Measurements from ENCODE around the gene ARL14. TPM values are rescaled to one million over a fixed set of nuclear protein-coding genes. Genes with fewer than 3 reads are reported as not detected.
"Not testable (repeated sequence)": the region's sequence is repeated elsewhere in the genome, so short reads cannot be mapped to it uniquely, and the experiment has no call there.

Gene ARL14
- total and polyA plus RNA-seq, 12 donors: not detected

GRCh38 chr3:160703974-160704373, 27.0 kb downstream of the ARL14 start:
- Histone ChIP-seq H3K27me3 (peaks cover 0 to 9% (median 0%) of the 10 kb centered on the region in 7 donors), H3K36me3 (no peaks in the 10 kb centered on the region), H3K27ac (no peak overlapping the region), H3K9me3 (no peaks in the 10 kb centered on the region), H3K4me1 (peaks cover 0 to 2% (median 0%) of the 10 kb centered on the region in 9 donors), H3K4me3 (no peak overlapping the region)
- no peak for ATAC-seq
- no peak for TF ChIP-seq CTCF (IDR thresholded peaks at IDR 0.05)
- DNase-seq: no peak
- intact Hi-C loops (cut with DNase I): loop anchor here in 5 of 10 donors (5.0 to 10.0 kb wide), 2 partner anchors 53 to 721 kb away; partner anchors contain the start of gene PPM1L (in 1 of the 5)
- WGBS, 2 donors: 62 to 75% methylated on average over 2 of the region's 2 CpGs

- no peaks in the 10 kb centered on the region for H3K4me1 ChIP-seq
- H3K36me3 ChIP-seq: no peaks in the 10 kb centered on the region
- H3K27me3 ChIP-seq: peaks cover 0 to 19% (median 0%) of the 10 kb centered on the region in 7 donors
- no peak overlapping the region for H3K4me3 ChIP-seq
- no peak overlapping the region for H3K27ac ChIP-seq
- TF ChIP-seq CTCF (IDR thresholded peaks at IDR 0.05): peak; percentile 31 to 78 (median 67)
- DNase-seq (peak in 1 of 2 donors; percentile 61), ATAC-seq (peak; percentile 64 to 82 (median 79))
- WGBS, 2 donors: 18 to 25% methylated on average over 4 of the region's 4 CpGs
- no peaks in the 10 kb centered on the region for H3K9me3 ChIP-seq
- intact Hi-C loops (cut with DNase I): loop anchor here (1.0 to 10.0 kb wide), 7 partner anchors 50 to 718 kb away; partner anchors contain the start of gene PPM1L (in 1 of the 10)
These were observed 30.3 kb downstream of the ARL14 start for GRCh38 chr3:160707187-160707794.

GRCh38 chr3:160709477-160710182, 32.7 kb downstream of the ARL14 start:
- ATAC-seq (no peak), DNase-seq (no peak)
- Histone ChIP-seq H3K9me3 (no peaks in the 10 kb centered on the region), H3K4me3 (no peak overlapping the region), H3K36me3 (no peaks in the 10 kb centered on the region), H3K4me1 (no peaks in the 10 kb centered on the region), H3K27me3 (peaks cover 0 to 19% (median 0%) of the 10 kb centered on the region in 7 donors), H3K27ac (no peak overlapping the region)
- TF ChIP-seq CTCF (IDR thresholded peaks at IDR 0.05): no peak
- 86 to 89% methylated on average over 3 of the region's 3 CpGs for whole genome bisulfite sequencing, 2 donors
- intact Hi-C loops (cut with DNase I): loop anchor here (5.0 to 10.0 kb wide), 5 partner anchors 48 to 715 kb away; partner anchors contain the start of gene PPM1L (in 1 of the 10)

GRCh38 chr3:160713144-160713543, 36.2 kb downstream of the ARL14 start:
- H3K4me1 ChIP-seq; H3K36me3 ChIP-seq; H3K27ac ChIP-seq; H3K9me3 ChIP-seq; intact Hi-C loops (cut with DNase I); DNase-seq; ATAC-seq; H3K4me3 ChIP-seq: not testable (repeated sequence)
- WGBS, 2 donors: 89 to 91% methylated on average over 3 of the region's 3 CpGs
- peaks cover 0 to 10% (median 0%) of the 10 kb centered on the region in 7 donors for H3K27me3 ChIP-seq

All from heart right ventricle (tissue), 16 donors.